HG03045 (cell line): ENCODE results near the gene ADAT3.

Experiments used
- ATAC-seq: cut with Tn5 transposase; IDR thresholded peaks from one replicate; pipeline ENCODE4 v1.9.1; 2021; ENCODE audit warnings: mild to moderate bottlenecking, moderate library complexity; ENCODE audit not compliant: unreplicated experiment

Gene ADAT3

DNA sequence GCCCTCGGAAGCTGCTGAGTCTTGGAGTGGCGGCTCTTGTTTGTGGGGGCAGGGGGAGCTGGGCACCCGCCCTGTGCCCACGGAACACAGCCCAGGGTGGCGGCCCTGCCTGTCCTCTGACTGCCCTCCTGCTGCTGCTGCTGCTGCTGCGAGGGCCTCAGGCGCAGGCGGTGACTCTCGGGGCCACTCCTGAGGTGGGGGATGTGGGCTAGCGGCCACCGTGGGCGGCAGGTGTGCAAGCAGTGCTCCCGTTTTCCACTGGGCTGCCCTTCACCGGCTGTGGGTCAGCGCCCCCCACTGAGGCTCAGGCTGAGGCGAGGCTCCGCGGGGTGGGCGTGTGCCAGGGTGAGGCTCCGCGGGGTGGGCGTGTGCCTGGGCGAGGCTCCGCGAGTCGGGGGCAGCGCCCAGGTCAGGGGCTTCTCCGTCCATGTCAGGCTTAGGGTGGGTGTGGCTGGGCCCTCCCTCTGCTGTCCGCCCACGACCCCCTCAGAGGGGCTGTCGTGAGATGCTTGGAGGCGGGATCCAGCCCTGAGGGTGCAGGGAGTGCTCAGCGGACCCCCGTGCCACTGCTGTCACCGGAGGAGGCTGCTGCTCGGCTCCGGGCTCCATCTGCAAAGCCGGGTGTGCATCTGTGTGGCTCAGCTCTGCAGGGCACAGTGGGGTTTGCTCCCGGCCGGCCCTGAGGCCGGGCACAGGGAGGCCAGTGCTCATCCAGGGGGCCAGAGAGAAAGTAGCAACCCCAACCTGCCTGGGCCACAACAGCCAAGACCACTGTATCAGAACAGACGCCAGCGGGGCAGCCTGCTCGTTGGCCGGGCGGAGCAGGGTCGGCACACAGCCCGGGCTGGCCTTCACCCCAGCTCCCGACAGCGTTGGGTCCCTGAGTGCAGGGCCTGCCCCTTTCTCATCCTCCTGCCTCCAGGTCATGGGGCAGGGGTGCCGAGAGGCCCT is 50.2 kb downstream of the ADAT3 start:
- no peak for ATAC-seq

DNA sequence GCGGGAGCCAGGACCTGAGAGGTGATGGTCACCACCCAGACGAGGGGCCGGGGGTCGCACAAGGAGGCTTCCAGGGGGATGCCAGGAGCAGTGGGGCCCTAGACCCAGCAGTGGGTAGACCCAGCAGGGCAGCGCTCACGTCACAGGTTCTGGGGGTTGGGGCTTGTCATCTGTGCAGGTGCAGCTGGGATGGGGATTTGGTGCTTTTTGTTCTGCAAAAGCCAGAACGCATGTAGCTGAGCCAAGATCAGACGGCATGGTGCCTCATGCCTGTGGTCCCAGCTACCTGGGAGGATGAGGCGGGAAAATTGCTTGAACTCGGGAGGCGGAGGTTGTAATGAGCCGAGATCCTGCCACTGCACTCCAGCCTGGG is 50.9 kb downstream of the ADAT3 start:
- no peak for ATAC-seq

- no peak for ATAC-seq
These were observed 51.8 kb downstream of the ADAT3 start for GRCh38 chr19:1956868-1957492.

- no peak for ATAC-seq
These were observed 52.5 kb downstream of the ADAT3 start for GRCh38 chr19:1957562-1958248.

DNA sequence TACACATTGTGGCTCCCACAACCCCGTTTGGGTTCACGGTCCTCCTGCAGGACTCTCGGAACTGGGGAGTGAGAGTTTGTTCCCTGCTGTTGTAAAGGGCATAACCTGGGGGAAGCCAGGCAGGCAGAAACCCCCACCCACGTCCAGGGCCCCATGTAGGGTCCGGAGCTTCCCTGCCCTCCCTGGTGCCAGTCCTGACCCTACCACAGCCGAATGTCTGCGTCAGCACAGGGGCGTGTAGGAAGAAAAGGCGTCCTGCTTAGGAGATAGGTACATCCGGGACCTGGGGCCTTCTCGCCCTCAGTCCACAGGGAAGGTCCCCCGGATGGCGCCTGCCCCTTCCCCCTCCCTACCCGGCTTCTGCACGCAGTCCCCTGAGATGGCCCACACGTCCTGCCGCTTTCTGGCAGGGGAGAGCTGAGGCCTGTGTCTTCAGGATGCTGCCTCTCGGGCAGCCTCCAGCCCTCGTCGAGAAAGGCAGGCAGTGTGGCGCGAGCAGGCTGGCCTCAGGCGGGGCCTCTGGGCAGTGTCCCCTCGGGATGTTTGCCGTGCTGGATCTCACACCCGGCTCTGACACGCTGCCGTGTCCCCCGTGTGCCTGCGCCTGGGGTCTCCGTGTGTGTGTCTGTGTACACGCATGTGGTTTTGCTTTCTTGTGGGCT is 54.9 kb downstream of the ADAT3 start:
- ATAC-seq, result no peak

DNA sequence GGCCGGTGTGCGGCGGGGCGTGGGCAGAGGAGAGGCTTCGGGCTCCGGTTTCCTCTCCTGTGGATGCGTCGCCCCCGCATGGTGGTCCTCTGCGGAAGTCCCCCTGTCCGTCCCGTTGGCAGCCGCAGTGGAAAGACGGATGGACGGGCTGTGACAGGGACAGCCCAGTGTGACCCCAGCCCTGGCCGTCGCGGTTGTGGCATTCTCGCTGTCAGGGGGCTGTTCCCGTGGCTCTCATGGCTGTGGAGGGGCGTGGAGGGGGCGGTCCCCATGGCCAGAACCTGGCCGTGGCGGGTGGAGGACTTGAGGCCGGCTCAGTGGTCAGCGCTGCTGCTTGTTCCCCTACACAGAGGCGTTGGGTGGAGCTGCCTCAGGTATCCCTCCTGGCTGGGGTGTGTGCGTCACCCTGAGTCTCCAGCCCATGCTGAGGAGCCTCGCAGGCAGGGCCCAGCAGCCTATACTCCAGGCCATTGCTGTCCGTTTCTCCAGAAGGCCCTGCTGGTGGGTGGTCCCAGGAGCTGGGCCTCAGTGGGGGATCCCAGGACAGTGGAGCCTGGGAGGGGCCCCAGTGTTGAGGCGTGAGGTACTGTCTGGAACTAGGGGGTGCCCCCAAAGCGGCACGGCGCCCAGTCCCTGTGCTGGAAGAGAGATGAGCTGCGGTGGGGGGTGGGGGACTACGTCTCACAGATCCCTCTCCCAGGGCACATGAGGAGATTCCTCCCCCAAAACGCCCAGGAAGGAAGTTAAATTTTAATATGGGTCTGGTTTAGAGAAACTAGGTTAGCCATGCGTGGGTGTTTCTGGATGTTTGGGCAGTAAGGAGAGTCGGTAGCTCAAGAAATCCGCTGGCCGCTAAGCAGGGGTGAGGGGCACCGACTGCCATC is 56.0 kb downstream of the ADAT3 start:
- no peak for ATAC-seq

- ATAC-seq, result no peak
These were observed 57.5 kb downstream of the ADAT3 start for GRCh38 chr19:1962674-1963073.
